ENCODE results near the gene AFMID. TPM values are rescaled to one million over a fixed set of nuclear protein-coding genes. Genes with fewer than 3 reads are reported as not detected.
A peak's percentile ranks its signal among the peaks of the same experiment; 100 is the strongest.

AFMID gene
- total and polyA plus RNA-seq, 2 of the 13 experiments (the other 11 are each of a cell fraction or from before 2014, with no cell fraction given): 249 to 270 TPM

- TF ChIP-seq SNAPC4 (CRISPR knock-in tag; IDR thresholded peaks at IDR 0.05) (no peak), ZNF263 (CRISPR knock-in tag; IDR thresholded peaks at IDR 0.05) (no peak), NFE2L1 (CRISPR knock-in tag; IDR thresholded peaks at IDR 0.05; ENCODE audit: borderline replicate concordance) (no peak), SAP130 (CRISPR knock-in tag; IDR thresholded peaks at IDR 0.05; ENCODE audit: low read depth) (peak; percentile 54), ZBTB49 (CRISPR knock-in tag; IDR thresholded peaks at IDR 0.05; ENCODE audit: borderline replicate concordance) (no peak), ZNF501 (CRISPR knock-in tag; IDR thresholded peaks at IDR 0.05) (no peak; the same call in 1 of the 2 replicates), ZSCAN22 (CRISPR knock-in tag; IDR thresholded peaks at IDR 0.05) (no peak), GABPA (IDR thresholded peaks at IDR 0.05; ENCODE audit: low read depth, low read length) (peak; percentile 61; the same call in 1 of the 2 replicates), GABPA (CRISPR knock-in tag; IDR thresholded peaks at IDR 0.05; ENCODE audit: low read depth) (peak; percentile 79), ZNF580 (CRISPR knock-in tag; IDR thresholded peaks at IDR 0.05; ENCODE audit: borderline replicate concordance, low read depth) (peak; percentile 27; the same call in 1 of the 2 replicates), ZNF549 (CRISPR knock-in tag; IDR thresholded peaks at IDR 0.05) (no peak), GFI1 (CRISPR knock-in tag; IDR thresholded peaks at IDR 0.05; ENCODE audit: borderline replicate concordance) (peak; percentile 28; the same call in 1 of the 2 replicates)
- TF ChIP-seq, protein P1, sequence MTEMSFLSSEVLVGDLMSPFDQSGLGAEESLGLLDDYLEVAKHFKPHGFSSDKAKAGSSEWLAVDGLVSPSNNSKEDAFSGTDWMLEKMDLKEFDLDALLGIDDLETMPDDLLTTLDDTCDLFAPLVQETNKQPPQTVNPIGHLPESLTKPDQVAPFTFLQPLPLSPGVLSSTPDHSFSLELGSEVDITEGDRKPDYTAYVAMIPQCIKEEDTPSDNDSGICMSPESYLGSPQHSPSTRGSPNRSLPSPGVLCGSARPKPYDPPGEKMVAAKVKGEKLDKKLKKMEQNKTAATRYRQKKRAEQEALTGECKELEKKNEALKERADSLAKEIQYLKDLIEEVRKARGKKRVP (CRISPR knock-in tag; IDR thresholded peaks at IDR 0.05): no peak
- TF ChIP-seq, protein P2, sequence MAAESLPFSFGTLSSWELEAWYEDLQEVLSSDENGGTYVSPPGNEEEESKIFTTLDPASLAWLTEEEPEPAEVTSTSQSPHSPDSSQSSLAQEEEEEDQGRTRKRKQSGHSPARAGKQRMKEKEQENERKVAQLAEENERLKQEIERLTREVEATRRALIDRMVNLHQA (CRISPR knock-in tag; IDR thresholded peaks at IDR 0.05): no peak
- TF ChIP-seq, protein P3, sequence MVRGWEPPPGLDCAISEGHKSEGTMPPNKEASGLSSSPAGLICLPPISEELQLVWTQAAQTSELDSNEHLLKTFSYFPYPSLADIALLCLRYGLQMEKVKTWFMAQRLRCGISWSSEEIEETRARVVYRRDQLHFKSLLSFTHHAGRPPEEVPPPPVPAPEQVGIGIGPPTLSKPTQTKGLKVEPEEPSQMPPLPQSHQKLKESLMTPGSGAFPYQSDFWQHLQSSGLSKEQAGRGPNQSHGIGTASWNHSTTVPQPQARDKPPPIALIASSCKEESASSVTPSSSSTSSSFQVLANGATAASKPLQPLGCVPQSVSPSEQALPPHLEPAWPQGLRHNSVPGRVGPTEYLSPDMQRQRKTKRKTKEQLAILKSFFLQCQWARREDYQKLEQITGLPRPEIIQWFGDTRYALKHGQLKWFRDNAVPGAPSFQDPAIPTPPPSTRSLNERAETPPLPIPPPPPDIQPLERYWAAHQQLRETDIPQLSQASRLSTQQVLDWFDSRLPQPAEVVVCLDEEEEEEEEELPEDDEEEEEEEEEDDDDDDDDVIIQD (CRISPR knock-in tag; IDR thresholded peaks at IDR 0.05; ENCODE audit: low read depth): peak; percentile 20; the same call in 1 of the 2 replicates
- TF ChIP-seq, protein P4, sequence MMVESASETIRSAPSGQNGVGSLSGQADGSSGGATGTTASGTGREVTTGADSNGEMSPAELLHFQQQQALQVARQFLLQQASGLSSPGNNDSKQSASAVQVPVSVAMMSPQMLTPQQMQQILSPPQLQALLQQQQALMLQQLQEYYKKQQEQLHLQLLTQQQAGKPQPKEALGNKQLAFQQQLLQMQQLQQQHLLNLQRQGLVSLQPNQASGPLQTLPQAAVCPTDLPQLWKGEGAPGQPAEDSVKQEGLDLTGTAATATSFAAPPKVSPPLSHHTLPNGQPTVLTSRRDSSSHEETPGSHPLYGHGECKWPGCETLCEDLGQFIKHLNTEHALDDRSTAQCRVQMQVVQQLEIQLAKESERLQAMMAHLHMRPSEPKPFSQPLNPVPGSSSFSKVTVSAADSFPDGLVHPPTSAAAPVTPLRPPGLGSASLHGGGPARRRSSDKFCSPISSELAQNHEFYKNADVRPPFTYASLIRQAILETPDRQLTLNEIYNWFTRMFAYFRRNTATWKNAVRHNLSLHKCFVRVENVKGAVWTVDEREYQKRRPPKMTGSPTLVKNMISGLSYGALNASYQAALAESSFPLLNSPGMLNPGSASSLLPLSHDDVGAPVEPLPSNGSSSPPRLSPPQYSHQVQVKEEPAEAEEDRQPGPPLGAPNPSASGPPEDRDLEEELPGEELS (CRISPR knock-in tag; IDR thresholded peaks at IDR 0.05): peak; percentile 16; the same call in 1 of the 2 replicates
Observed at GRCh38 chr17:78148286-78149016, 38.7 kb upstream of the AFMID start (continued).

Measured in HepG2 (cell line).